Colon (tissue), 2 donors: ENCODE results near the gene MTPN.

Source experiments
- FAIRE-seq: peaks from 2 replicates; lab custom pipeline; 2012; peaks lifted over from hg19 to GRCh38; lab: Jason Lieb, UNC
- donor health status: control.
- donor health status: control.

MTPN gene, protein sequence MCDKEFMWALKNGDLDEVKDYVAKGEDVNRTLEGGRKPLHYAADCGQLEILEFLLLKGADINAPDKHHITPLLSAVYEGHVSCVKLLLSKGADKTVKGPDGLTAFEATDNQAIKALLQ

DNA sequence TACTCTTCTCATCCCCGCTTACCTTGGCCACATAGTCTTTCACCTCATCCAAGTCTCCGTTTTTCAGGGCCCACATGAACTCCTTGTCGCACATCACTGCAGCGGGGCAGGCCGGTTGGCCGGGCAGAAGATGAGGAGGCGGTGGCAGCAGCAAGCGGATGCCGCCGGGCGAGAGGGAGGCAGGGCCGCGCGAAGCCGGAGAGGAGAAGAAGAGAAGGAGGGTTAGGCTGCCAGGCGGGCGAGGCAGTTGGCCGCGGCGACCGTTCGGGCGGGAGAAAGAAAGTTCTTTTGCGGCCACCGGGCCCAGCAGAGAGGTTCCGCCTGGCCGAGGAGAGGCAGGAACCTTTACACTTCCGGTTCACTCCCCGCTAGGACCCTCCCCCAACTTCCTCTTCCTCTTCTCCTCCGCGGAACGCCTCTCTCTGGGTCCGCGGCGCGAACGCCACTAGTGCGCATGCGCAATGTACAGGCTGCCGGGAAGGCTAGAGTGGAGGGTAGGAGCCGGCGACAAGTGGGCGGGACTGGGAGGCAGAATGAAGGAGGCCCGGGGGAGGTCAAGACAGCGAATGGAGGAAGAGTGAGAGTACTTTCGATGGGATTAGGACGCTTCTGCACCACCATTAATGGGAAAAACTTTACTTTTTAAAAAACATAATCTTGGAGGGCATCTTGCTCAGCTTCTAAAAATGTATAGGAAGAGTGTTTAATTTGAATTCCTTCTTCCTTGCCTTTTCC lies at the start of gene MTPN:
MTPN (minus strand) TSS at position 353 of the 735 bp plus-strand sequence; CDS start at position 94, 259 bp downstream.
- FAIRE-seq = no peak

DNA sequence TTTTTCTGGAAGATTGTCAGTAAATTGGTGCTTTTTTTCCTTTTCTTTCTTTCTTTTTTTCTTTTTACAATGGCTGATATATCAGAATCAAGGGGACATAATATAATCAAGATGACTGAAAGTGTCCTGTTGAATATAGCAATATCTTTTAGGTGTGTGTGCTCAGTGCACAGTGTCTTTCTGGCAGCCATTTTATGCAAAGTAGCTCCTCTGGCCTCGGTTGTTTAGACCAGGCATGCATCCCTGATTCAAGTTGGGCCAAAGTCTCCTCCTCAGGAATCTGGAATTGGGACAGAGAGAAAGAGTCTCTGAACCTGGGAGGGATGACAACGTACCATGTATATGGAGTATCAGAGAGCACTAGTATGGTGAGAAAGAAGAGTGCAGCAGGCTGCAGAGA lies 49.0 kb upstream of the MTPN start:
- FAIRE-seq = no peak

DNA sequence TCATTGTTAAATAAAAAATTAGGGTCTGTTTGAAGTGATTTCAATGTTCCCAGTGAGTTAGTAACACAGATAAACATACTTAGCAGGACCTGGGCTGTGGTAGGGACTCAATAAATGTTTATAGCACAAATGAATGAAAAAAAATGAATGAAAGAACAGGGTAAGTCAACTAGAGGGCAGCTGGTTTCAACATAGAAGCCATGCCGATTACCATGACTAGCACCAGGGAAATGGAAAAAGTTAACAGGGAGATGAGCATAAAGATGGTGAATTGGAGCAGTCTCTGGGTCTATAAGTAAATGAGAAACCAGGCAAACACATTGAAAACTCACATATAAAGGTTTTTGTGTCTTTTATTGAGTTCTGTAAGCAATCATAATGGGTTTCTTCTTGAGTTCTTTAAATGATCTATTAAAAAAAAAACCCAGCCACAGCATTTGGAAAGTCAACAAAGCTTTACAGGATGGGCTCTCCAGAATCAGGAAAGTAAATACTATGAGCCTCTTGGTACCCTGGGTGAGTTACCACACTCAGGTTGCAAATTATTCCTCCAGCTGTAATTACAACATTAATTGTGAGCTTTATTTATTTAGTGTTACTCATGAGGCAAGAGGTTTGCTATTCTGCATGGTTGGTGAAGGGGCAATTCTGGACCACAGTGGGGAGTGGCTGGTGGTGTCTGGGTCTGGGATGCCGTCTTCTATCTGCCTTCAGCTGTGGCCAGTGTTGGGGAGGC lies 46.1 kb upstream of the MTPN start:
- no peak for FAIRE-seq

DNA sequence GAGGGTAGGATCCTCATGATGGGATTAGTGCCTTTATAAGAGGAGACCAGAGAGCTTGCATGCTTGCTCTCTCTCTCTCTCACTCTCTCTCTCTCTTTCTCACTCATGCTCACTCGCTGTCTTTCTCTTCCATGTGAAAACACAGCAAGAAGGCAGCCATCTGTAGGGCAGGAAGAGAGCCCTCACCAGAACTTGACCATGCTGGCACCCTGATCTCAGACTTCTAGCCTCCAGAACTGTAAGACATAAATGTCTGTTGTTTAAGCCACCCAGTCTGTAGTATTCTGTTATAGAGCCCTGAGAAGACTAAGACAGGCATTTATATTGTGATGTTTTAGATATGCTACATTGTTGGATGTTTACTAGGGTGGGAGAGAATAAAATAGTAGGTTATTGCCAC lies 43.4 kb upstream of the MTPN start:
- FAIRE-seq = no peak

DNA sequence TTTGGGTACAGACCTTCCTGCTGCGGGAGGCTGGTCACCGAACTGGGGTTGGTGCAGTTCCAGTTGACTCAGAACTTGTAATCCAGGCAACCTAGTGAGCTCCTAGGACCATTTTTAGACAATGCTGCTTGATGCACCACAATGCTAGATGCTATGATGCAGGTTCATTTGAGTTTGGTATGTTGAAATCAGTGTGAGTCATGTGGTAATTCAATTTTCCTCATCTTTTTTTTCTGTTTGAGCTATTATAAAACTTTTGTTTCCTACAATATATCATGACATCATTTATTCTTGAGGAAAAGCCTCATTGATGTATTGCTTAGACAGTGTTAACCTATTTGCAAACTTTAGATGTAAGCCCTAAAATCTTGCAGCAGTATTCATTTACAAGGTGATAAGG lies 40.9 kb upstream of the MTPN start:
- FAIRE-seq = no peak

DNA sequence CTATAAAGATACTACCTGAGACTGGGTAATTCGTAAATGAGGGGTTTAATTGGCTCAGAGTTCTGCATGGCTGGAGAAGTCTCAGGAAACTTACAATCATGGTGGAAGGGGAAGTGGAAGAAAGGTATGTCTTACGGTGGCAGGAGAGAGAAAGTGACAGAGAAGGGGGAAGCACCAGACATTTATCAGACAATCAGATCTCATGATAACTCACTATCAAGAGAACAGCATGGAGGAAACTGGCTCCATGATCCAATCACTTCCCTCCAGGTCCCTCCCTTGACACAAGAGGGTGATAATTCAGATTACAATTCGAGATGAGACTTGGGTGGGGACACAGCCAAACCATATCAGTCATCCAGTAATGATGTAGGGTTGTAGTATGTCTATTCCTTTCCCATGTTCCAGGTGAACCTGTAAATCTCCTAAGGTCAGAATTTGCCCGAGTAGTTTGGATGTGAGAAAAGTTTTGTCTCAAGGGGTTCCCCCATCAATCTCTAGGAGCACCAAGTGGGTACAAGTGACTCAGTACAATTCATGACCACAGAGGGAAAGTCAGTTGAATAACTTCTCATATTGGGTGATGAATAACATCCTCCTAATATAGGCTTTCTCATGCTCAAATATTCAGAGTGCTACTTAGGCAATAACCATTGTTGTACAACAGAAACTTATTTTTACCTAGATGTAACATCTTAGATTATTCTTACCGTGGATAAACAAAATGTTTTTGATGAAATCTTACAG lies 39.7 kb upstream of the MTPN start:
- FAIRE-seq = no peak

DNA sequence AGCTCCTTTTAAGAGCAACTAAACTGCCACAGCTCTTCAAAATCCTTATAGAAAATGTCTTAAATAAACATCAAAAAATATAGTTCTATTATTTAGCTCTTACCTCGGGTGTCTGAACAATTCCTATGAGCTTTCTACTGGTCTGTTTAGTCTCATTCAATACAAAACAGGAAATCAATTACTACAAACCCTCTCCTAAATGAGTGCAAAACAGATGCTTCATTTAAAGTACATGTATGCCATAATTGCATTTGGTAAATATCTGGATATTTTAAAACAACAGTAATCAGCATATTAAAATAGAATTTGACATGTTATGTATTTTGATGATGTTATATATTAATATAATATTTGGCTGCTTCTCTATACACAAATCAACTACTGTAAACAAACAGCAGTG lies 38.5 kb upstream of the MTPN start:
- FAIRE-seq = no peak

DNA sequence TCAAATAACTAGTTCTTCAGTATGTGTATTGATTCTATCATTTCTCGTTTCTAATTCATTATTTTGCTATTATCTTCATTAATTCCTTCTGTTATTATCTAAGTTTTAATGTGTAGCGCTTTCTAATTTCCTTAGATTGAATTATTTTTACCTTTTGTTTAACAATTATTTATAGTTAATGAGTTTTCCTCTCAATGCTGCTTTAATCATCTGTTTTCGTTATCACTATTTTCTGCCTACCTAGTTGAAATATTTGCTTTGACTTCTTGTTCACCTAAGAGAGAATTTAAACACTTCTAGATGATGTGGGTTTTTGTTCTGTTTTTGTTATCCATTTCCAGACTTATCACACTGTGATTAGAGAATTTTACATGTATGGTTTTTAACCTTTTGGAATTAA lies 37.5 kb upstream of the MTPN start:
- FAIRE-seq = no peak

DNA sequence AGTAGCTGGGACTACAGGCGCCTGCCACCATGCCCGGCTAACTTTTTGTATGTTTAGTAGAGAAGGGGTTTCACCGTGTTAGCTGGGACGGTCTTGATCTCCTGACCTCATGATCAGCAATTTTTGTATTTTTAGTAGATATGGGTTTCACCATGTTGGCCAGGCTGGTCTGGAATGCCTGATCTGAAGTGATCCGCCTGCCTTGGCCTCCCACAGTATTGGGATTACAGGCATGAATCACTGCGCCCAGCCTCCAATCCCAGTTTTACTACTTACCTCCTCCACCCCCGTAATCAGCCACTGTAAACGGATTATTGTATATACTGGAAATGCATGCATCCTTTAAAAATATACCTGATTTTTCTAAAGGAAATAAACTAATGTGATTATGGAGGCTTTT lies 35.1 kb upstream of the MTPN start:
- no peak for FAIRE-seq

DNA sequence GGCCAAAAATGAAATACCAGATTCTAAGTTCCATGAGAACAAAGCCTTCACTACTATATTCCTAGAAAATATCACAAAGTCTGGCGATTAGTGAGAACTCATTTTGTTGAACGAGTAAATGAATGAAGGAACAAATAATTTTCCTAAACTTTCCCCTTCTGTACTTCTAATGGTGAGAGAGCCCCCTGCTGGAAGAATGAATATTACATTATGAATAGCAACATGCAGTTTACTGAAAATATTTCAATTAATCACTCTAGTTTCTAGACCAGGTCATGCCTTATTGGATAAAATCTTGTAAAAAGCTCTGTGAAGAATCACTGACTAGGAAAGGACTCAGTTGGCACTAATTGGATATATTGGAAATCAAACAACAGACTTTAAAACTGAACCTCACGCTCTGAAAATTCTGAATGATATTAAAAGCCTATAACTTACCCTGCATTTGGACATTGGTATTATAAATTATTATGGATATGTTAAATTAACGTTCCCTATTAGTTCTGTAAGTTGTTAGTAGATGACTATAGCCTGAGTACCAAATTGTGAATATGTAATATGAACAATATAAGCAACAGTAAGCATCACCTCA lies 32.4 kb upstream of the MTPN start:
- FAIRE-seq = peak; percentile 41

DNA sequence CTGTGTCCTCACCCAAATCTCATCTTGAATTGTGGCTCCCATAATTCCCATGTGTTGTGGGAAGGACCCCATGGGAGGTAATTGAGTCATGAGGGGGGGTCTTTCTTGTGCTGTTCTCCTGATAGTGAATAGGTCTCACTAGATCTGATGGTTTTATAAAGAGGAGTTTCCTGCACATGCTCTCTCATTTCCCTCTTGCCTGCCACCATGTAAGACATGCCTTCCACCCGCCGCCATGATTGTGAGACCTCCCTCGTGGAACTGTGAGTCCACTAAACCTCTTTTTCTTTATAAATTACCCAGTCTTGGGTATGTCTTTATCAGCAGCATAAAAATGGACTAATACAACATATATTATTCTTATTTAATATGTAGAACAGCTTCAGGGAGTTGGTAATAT lies 29.0 kb upstream of the MTPN start:
- FAIRE-seq = no peak

DNA sequence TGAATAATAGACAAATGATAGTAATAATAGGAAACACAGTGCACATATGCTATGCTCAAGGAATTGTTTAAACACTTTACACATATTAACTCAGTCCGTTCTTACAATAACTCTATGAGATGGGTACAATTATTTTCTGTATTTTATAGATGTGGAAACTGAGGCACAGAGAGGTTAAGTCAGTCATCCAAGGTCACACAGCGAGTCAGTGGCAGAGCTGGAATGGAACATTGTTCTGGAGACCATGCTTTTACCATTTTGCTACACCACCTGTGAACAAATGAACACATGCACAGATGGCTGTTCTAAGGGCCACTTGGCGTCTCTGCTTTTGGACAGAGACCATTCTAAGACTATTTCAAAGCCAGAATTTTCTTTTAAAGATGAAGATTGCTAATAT lies 26.9 kb upstream of the MTPN start:
- FAIRE-seq = no peak

DNA sequence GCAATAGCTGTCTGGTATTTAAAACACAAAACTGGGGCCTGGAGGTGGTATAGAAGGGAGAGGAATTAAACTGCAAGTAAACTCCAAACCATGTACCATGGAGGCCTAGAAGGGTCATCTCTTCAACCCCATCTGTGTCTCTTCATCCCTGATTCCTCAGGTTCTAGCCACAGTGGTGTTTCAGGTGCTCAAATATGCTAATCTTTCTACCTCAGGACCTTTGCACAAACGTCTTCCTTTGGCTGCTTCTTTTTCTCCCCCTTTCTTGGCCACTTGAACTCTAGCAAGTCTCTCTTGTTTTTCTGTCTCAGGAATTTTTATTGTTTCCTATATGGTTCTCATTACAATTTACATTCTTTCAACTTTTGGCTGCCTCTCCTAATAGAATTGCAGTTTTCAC lies 25.6 kb upstream of the MTPN start:
- FAIRE-seq = no peak

DNA sequence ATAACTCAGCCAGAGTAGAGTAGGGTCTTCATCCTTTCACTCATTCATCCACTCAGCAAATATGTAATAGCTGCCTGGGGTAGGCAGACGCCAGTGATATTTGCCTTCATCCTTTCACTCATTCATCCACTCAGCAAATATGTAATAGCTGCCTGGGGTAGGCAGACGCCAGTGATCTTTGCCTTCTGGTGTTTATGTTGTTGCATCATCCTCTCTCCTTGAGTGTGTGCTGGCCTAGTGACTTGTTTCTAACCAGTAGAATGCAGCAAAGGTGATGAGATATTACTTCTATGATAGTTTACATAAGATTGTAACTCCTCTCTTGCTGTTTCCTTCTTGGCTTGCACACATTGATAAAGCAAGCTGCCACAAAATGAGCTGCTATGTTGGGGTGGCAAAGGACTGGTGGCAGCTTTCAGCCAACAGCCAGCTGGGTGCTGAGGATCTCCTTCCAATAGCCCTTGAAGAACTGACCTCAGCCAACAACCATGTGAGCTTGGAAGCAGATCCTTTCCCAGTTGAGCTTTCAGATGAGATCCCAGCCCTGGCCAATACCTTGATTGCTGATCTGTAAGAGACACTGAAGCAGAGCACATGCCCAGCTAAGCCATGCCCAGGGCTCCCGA lies 23.2 kb upstream of the MTPN start:
- FAIRE-seq = no peak

DNA sequence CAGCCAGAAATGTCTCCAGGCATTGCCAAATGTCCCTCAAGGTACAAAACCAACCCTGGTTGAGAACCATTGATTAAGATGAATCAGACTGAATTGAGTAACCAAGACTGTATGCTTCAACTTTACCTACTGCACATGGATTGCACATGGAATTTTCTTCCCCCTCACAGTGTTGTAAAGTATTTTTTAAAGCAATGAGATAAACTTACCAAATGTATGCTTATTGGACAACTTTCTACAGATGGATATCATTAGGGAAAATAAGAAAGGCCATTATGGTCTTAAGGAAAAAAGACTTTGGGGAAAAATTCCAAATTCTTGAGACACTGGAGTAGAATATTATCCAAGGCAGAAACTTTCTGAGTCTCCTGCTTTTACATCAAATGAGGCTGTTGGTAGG lies 20.9 kb upstream of the MTPN start:
- no peak for FAIRE-seq

DNA sequence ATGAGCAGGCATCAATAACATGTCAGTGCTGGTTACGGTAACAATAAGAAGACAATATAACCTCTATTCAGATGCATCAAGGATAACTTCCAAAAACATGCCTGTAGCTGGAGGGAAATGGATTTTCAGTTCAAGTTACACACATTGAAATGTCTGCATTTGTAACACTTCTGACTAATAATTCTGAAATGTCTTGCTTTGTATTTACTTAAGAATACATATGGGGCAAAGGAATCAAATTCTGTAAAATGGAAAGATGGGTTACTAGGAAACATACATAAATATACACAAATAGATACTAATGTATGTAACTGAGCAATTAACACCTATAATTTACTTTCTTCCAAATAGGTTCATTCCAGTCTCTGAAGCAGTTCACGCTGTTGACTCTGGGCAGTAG lies 18.6 kb upstream of the MTPN start:
- no peak for FAIRE-seq

DNA sequence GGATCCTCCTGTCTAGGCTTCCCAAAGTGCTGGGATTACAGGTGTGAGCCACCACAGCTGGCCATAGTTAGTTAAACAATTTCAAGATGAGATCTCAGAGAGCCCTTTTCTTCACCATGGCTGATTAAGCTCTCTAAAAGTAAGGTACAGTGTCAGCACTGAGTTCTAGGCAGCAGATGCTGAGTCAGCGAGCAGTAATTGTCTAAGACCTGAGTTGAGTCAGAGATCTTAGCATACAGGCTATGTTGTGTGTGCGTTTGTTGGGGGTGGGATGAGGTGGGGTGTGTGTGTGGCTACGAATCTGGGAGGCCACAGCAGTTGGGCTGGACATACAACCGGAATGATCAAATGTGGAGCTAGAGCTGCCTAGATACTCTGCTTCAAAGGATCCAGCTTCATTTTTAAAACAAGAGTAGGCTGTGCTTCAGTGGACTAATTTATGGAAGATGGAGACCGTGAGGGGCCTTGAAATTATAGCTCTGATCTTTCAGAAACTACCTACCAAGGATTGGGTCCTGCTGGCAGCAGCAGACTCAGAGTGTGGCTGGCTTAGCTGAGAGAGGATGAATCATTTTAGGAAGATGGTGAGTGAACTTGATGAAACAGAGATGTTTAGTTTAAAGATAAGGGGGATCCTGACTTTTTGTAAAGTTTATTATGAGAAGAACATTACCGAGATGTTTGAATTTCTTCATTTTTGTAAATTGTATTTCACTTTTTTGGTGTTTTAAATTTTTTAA lies 17.5 kb upstream of the MTPN start:
- no peak for FAIRE-seq

DNA sequence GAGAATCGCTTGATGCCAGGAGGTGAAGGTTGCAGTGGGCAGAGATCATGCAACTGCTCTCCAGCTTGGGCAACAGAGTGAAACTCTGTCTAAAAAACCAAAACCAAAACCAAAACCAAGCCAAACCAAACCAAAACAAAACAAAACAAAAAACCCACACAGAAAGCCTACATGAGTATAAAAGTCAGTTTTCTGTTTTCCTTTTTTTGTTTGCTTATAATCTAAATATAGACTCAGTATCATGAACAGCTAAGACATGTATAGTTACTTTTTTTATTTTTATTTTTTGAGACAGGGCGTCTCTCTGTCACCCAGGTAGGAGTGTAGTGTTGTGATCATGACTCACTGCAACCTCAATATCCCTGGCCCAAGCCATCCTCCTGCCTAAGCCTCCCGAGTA lies 16.8 kb upstream of the MTPN start:
- no peak for FAIRE-seq

DNA sequence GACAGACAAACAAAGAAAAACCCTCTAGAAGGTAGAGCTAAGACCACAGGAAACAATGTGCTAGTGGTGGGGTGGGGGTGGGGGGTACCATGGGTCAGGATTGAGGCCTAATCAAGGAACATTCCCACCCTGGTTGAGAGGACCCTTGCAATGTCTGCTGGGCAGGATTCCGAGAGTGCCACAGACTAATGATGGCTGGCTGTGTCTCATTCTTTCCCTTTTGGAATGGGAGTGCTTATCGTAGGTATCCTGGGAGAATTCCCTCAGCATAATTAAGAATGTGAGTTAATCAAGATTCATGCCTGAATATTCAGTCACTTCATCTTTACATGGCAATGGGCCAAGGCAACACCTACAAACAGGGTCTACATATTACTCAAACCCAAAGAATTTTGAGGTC lies 14.7 kb upstream of the MTPN start:
- FAIRE-seq = no peak

DNA sequence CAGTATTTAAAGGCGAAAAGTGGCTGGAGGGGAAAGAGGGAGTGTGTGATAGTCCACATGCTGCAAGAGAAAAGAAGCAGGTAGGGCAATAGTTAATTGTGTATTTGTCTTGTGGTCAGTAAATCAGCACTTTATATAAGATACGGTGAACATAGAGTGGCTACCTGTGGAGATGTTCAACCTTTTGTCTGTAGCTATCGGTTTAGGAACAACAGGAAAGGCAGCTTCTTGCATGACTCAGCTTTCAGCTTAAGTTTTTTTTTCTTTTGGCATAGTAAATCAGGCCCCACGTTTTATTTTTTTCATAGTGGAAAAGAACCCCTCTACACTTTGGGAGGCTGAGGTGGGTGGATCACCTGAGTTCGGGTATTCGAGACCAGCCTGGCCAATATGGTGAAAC lies 14.2 kb upstream of the MTPN start:
- FAIRE-seq = no peak

DNA sequence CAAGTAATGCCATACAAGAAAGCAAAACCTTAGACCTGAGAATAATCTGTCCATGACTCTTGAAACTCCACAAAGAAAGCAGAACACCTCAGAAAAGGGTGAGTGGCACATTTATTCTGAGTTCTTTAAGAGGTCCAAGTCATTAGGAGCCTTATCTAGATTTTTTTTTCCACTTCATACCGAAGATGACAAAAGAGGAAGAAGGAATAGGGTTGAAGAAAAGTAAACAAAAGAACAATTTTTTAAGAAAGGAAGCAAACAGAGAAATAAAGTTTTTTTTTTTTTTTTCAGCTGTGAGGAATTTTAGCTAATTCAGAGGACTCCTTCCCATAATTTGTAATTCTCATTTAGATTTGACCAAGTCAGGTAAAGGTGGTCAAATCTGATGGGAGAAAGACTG lies 13.1 kb upstream of the MTPN start:
- FAIRE-seq = no peak
